Lower leg skin (tissue), 3 donors: Measurements from ENCODE around the gene PSIP1.

Source experiments
- CTCF ChIP-seq, 3 donors: fragments of 450-650 bp; IDR thresholded peaks; one replicate each; pipeline ENCODE4 v1.5.1; 2016; ENCODE audit warnings: antibody characterized with exemption in 3 of 3, mild to moderate bottlenecking in 3 of 3, moderate library complexity in 2 of 3
- POLR2A ChIP-seq, 2 donors: fragments of 450-650 bp; IDR thresholded peaks; one replicate each; pipeline ENCODE4 v1.6.1; 2016 to 2017; ENCODE audit warnings: antibody characterized with exemption in 2 of 2, mild to moderate bottlenecking in 1 of 2, moderate library complexity in 1 of 2

DNA sequence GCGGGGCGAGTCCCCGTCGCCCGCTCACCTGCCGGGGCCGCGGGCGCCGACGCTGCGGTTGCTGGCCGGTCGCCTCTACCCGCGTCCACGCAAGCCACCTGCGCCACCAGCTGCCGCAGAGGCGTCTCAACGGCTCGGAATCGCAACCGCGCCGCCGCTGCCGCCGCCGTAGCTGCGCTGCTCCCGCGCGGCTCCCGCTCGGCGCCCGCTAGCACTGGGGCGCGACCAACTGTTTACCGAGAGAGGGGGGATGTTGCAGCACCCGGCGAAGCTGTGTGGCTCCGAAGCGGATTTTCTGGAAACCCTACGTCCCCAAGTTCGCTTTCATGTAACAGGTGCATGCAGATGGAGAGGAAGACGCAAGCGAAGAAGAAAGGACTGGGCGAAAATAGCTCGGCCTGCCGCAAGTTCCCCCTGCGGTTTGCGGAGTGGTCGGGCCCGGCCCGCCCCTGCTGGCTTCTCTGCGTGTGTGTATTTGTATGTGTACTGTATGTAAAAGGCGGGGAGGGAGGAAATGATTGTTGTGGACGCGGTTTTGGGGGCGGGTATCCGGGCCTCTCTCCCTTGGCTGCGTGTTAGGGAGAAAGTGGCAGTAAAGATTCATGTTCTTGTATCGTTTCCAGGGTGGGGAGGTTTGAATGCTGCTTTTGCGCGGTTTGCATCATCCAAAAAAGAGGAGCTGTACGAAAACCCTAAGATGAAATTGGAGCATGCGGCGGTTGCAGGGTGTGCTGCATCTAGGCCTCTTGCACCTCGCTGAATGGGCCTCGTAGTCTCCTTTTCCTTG lies at the start of gene PSIP1:
- TF ChIP-seq CTCF (IDR thresholded peaks at IDR 0.05): peak in 1 of 3 donors; percentile 25
- no peak for TF ChIP-seq POLR2A (IDR thresholded peaks at IDR 0.05)
